GM12891 (cell line): ENCODE data around the gene PKHD1.

Source experiments
- POLR2A ChIP-seq: IDR thresholded peaks from 2 replicates; pipeline ENCODE4 v1.6.1; 2011; ENCODE audit warnings: low read depth, low read length, control low read depth
- POLR2AphosphoS5 ChIP-seq: IDR thresholded peaks from 2 replicates; pipeline ENCODE4 v1.6.1; 2011; ENCODE audit warnings: low read depth, low read length, control low read depth
- POU2F2 ChIP-seq: IDR thresholded peaks from 2 replicates; pipeline ENCODE4 v1.6.1; 2011; ENCODE audit warnings: low read depth, mild to moderate bottlenecking, control low read depth, low read length, moderate library complexity
- SPI1 ChIP-seq: IDR thresholded peaks from 2 replicates; pipeline ENCODE4 v1.6.1; 2011; ENCODE audit warnings: low read depth, low read length, control low read depth
- TAF1 ChIP-seq: IDR thresholded peaks from 2 replicates; pipeline ENCODE4 v1.6.1; 2011; ENCODE audit warnings: low read depth, low read length, control low read depth

DNA sequence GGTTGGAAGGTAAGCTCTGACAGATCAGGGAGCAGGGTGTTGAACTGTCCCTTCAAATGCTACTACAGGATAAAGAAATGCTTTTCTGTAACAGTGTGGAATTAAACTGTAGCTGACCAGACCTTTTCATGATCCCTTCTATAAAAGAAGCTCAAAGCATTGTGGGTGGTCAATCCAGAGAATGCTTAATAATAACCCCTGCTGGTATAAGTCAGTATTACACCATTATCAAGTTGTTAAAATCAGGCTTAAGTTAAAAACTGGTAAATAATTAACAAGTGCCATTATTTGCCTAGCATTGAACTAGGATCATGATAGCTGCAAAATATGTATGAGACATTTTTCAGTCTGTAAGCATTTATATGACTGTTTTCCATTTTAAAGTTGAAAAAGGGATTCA is 468.9 kb downstream of the PKHD1 start:
- TF ChIP-seq POLR2AphosphoS5: no peak
- no peak for TF ChIP-seq POLR2A
- no peak for TF ChIP-seq TAF1
- TF ChIP-seq SPI1: no peak
- TF ChIP-seq POU2F2: no peak
